GM18858 (cell line): ENCODE measurements around the gene USP46.

Experiments used
- ATAC-seq: cut with Tn5 transposase; IDR thresholded peaks from one replicate; pipeline ENCODE4 v1.9.1; 2021; ENCODE audit not compliant: unreplicated experiment

The USP46 gene

GRCh38 chr4:52576961-52577623 is 82.0 kb downstream of the USP46 start:
- ATAC-seq = no peak

- ATAC-seq = no peak
Measured at GRCh38 chr4:52576326-52576725, 82.8 kb downstream of the USP46 start.

GRCh38 chr4:52575406-52575805 is 83.7 kb downstream of the USP46 start:
- no peak for ATAC-seq

- ATAC-seq = no peak
Measured at GRCh38 chr4:52574036-52574435, 85.1 kb downstream of the USP46 start.

GRCh38 chr4:52573551-52573950 is 85.5 kb downstream of the USP46 start:
- no peak for ATAC-seq

GRCh38 chr4:52572936-52573485 is 86.1 kb downstream of the USP46 start:
- no peak for ATAC-seq

GRCh38 chr4:52568351-52568750 is 90.8 kb downstream of the USP46 start:
- ATAC-seq = no peak

GRCh38 chr4:52566136-52567031 is 92.7 kb downstream of the USP46 start:
- no peak for ATAC-seq

GRCh38 chr4:52560844-52561280 is 98.2 kb downstream of the USP46 start:
- ATAC-seq = no peak

- ATAC-seq = no peak
Measured at GRCh38 chr4:52555356-52555716, 103.8 kb downstream of the USP46 start.

- no peak for ATAC-seq
Measured at GRCh38 chr4:52554612-52555355, 104.3 kb downstream of the USP46 start.

- no peak for ATAC-seq
Measured at GRCh38 chr4:52552778-52553177, 106.3 kb downstream of the USP46 start.

- no peak for ATAC-seq
Measured at GRCh38 chr4:52551487-52551886, 107.6 kb downstream of the USP46 start.

- ATAC-seq = no peak
Measured at GRCh38 chr4:52550186-52550585, 108.9 kb downstream of the USP46 start.

GRCh38 chr4:52548818-52549570 is 110.1 kb downstream of the USP46 start:
- no peak for ATAC-seq

GRCh38 chr4:52546449-52546848 is 112.7 kb downstream of the USP46 start:
- ATAC-seq = no peak

- peak; percentile 74 for ATAC-seq
Measured at GRCh38 chr4:52545099-52546069, 113.7 kb downstream of the USP46 start.
